Measurements from ENCODE around the gene PGGHG. TPM values are rescaled to one million over a fixed set of nuclear protein-coding genes. Genes with fewer than 3 reads are reported as not detected.

The PGGHG gene
- polyA plus RNA-seq, 1 donor from 2014 or later, result 2.1 TPM

- Histone ChIP-seq H3K9me2 (ENCODE audit: insufficient read depth, low read length) (no peaks in the 10 kb centered on the region), H3K9me3 (ENCODE audit: low read length) (no peaks in the 10 kb centered on the region), H3F3A (ENCODE audit: insufficient read depth, low read length, poor library complexity, severe bottlenecking) (no peaks in the 10 kb centered on the region), H3K79me2 (replicated peaks; ENCODE audit: insufficient read depth, low read length) (no peaks in the 10 kb centered on the region), H2AFZ (ENCODE audit: low read depth, low read length) (no peak overlapping the region), H4K20me1 (ENCODE audit: insufficient read depth) (no peaks in the 10 kb centered on the region), H3K27me3 (ENCODE audit: insufficient read depth, low read depth, low read length) (no peaks in the 10 kb centered on the region), H3K4me3 (ENCODE audit: low read length) (no peak overlapping the region), H3K9ac (ENCODE audit: low read length) (no peak overlapping the region), H3K36me3 (ENCODE audit: insufficient read depth, low read length) (no peaks in the 10 kb centered on the region), H3K27ac (ENCODE audit: low read length) (no peak overlapping the region), H3K4me2 (ENCODE audit: low read length) (no peak overlapping the region)
- TF ChIP-seq REST (IDR thresholded peaks at IDR 0.05; ENCODE audit: borderline replicate concordance), result no peak
- no peak for TF ChIP-seq POLR2AphosphoS5 (IDR thresholded peaks at IDR 0.05)
- no peak for TF ChIP-seq CTCF (IDR thresholded peaks at IDR 0.05; ENCODE audit: poor library complexity, severe bottlenecking)
- no peak for TF ChIP-seq EP300 (conservative IDR thresholded peaks at IDR 0.05; ENCODE audit: poor library complexity, severe bottlenecking)
These were observed 53.4 kb downstream of the PGGHG start for GRCh38 chr11:342328-342727.

- Histone ChIP-seq H3K9me3 (ENCODE audit: low read length) (no peaks in the 10 kb centered on the region), H3K27ac (ENCODE audit: low read length) (no peak overlapping the region), H2AFZ (ENCODE audit: low read depth, low read length) (no peak overlapping the region), H4K20me1 (ENCODE audit: insufficient read depth) (no peaks in the 10 kb centered on the region), H3K79me2 (replicated peaks; ENCODE audit: insufficient read depth, low read length) (no peaks in the 10 kb centered on the region), H3K9me2 (ENCODE audit: insufficient read depth, low read length) (no peaks in the 10 kb centered on the region), H3F3A (ENCODE audit: insufficient read depth, low read length, poor library complexity, severe bottlenecking) (no peaks in the 10 kb centered on the region), H3K4me3 (ENCODE audit: low read length) (no peak overlapping the region), H3K9ac (ENCODE audit: low read length) (no peak overlapping the region), H3K36me3 (ENCODE audit: insufficient read depth, low read length) (no peaks in the 10 kb centered on the region), H3K4me2 (ENCODE audit: low read length) (no peak overlapping the region), H3K27me3 (ENCODE audit: insufficient read depth, low read depth, low read length) (no peaks in the 10 kb centered on the region)
- no peak for TF ChIP-seq SMC3 (conservative IDR thresholded peaks at IDR 0.05; ENCODE audit: poor library complexity)
These were observed 56.1 kb downstream of the PGGHG start for GRCh38 chr11:344836-345578.

Small RNAs within 50 kb of the gene (small RNA-seq; reads per million reads assigned to genes)
- 0 reads per million in 3 experiments for gene AC136475.6

Other genes with a start within 250 kb of the PGGHG start
- not detected in 2 replicates for gene SCGB1C1, start 96.0 kb upstream of the PGGHG start, polyA plus RNA-seq
- gene BET1L, start 81.7 kb upstream of the PGGHG start, polyA plus RNA-seq, result 6.7 and 7.6 TPM in 2 replicates
- gene RIC8A, start 81.4 kb upstream of the PGGHG start, polyA plus RNA-seq, result 128 and 152 TPM in 2 replicates
- gene SIRT3, start 52.8 kb upstream of the PGGHG start, polyA plus RNA-seq, result 32.9 and 38.8 TPM in 2 replicates
- 174 and 183 TPM in 2 replicates for gene PSMD13, start 52.1 kb upstream of the PGGHG start, polyA plus RNA-seq
- gene NLRP6, start 10.7 kb upstream of the PGGHG start, polyA plus RNA-seq, result not detected in 2 replicates
- gene IFITM5, start 10.4 kb downstream of the PGGHG start, polyA plus RNA-seq, result not detected in 2 replicates
- 2.3 TPM in 1 of 2 replicates, not detected in the other for gene IFITM2, start 18.7 kb downstream of the PGGHG start, polyA plus RNA-seq
- gene IFITM1, start 24.9 kb downstream of the PGGHG start, polyA plus RNA-seq, result 0.35 TPM in 1 of 2 replicates, not detected in the other
- not detected in 2 replicates for gene IFITM3, start 31.7 kb downstream of the PGGHG start, polyA plus RNA-seq
- gene B4GALNT4, start 80.4 kb downstream of the PGGHG start, polyA plus RNA-seq, result 440 and 478 TPM in 2 replicates
- gene PKP3, start 105.1 kb downstream of the PGGHG start, polyA plus RNA-seq, result not detected in 2 replicates
- 1.6 and 5.6 TPM in 2 replicates for gene SIGIRR, start 125.9 kb downstream of the PGGHG start, polyA plus RNA-seq
- gene ANO9, start 152.9 kb downstream of the PGGHG start, polyA plus RNA-seq, result not detected in 2 replicates
- 39.1 and 54.3 TPM in 2 replicates for gene PTDSS2, start 161.2 kb downstream of the PGGHG start, polyA plus RNA-seq
- gene RNH1, start 218.1 kb downstream of the PGGHG start, polyA plus RNA-seq, result 71.8 and 82.4 TPM in 2 replicates
- 119 and 120 TPM in 2 replicates for gene HRAS, start 246.4 kb downstream of the PGGHG start, polyA plus RNA-seq
- gene LRRC56, start 248.4 kb downstream of the PGGHG start, polyA plus RNA-seq, result 0.76 and 1.3 TPM in 2 replicates

Data from neural cell (in vitro differentiated cells).